H1 (cell line): ENCODE measurements around the gene HOATZ. TPM values are rescaled to one million over a fixed set of nuclear protein-coding genes. Genes with fewer than 3 reads are reported as not detected.

ENCODE experiments used
- CTCF ChIA-PET: fragments of 300-600 bp; sonication (Branson Sonifier 250); formaldehyde crosslinking; loops from one replicate; lab custom pipeline; 2021; ENCODE audit not compliant: partially characterized antibody; lab: Charles Lee
- POLR2A ChIA-PET: fragments of 300-600 bp; sonication (Branson Sonifier 250); formaldehyde crosslinking; loops from one replicate; lab custom pipeline; 2021; ENCODE audit warnings: inconsistent platforms; ENCODE audit not compliant: partially characterized antibody; lab: Charles Lee
- DNase-seq, 2 experiments: peaks; one replicate each; pipeline versions ENCODE4 v3.0.0 to v3.0.0-alpha.2; 2010 to 2022; ENCODE audit warnings: low spot score in 2 of 2, low read depth in 1 of 2, mixed read lengths in 1 of 2
- FAIRE-seq: peaks from 2 replicates; lab custom pipeline; 2011; peaks lifted over from hg19 to GRCh38; lab: Jason Lieb, UNC
- H2AFZ ChIP-seq: 2 replicates; pipeline ENCODE4 v1.8.1; 2012; ENCODE audit warnings: low read length, inconsistent platforms
- H2AK5ac ChIP-seq: 2 replicates; pipeline ENCODE4 v1.6.1; 2013; ENCODE audit warnings: low read depth, low read length
- H2BK120ac ChIP-seq: replicated peaks from 2 replicates; pipeline ENCODE3; 2013; ENCODE audit warnings: low read depth, low read length, inconsistent platforms
- H2BK12ac ChIP-seq: 2 replicates; pipeline ENCODE4 v1.6.1; 2013; ENCODE audit warnings: low read depth, low read length
- H2BK15ac ChIP-seq: 2 replicates; pipeline ENCODE4 v1.6.1; 2013; ENCODE audit warnings: low read length
- H2BK20ac ChIP-seq: 2 replicates; pipeline ENCODE4 v1.6.1; 2013; ENCODE audit warnings: low read length
- H2BK5ac ChIP-seq: 2 replicates; pipeline ENCODE4 v1.6.1; 2013; ENCODE audit warnings: low read depth, low read length
- H3K14ac ChIP-seq: 2 replicates; pipeline ENCODE4 v1.6.1; 2013; ENCODE audit warnings: inconsistent platforms; ENCODE audit not compliant: insufficient read length
- H3K18ac ChIP-seq: 2 replicates; pipeline ENCODE4 v1.6.1; 2013; ENCODE audit warnings: low read length; ENCODE audit errors: extremely low read depth
- H3K23ac ChIP-seq: 2 replicates; pipeline ENCODE4 v1.6.1; 2013; ENCODE audit warnings: inconsistent platforms; ENCODE audit not compliant: insufficient read length
- H3K23me2 ChIP-seq: 2 replicates; pipeline ENCODE4 v1.6.1; 2013; ENCODE audit warnings: low read depth, low read length
- H3K27ac ChIP-seq: 2 replicates; pipeline ENCODE4 v1.6.1; 2011; ENCODE audit warnings: low read depth, low read length, inconsistent platforms
- H3K27me3 ChIP-seq, 4 experiments: replicated peaks in 1 of 4; 1 replicate in 1 of 4; 2 replicates in 3 of 4; pipeline versions ENCODE4 v1.6.1 to v1.8.1; 2011 to 2013; ENCODE audit warnings: low read length in 3 of 4, mild to moderate bottlenecking in 3 of 4, inconsistent platforms in 2 of 4, mixed read lengths in 2 of 4, moderate library complexity in 1 of 4; ENCODE audit not compliant: control insufficient read depth in 3 of 4, insufficient read depth in 3 of 4; ENCODE audit errors: extremely low read depth in 1 of 4
- H3K36me3 ChIP-seq, 4 experiments: 2 replicates each; pipeline versions ENCODE4 v1.6.1 to v1.8.1; 2011 to 2013; ENCODE audit warnings: mild to moderate bottlenecking in 4 of 4, low read length in 3 of 4, moderate library complexity in 2 of 4, control low read depth in 1 of 4, inconsistent platforms in 1 of 4; ENCODE audit not compliant: insufficient read depth in 4 of 4, control insufficient read depth in 2 of 4
- H3K4ac ChIP-seq: replicated peaks from 2 replicates; pipeline ENCODE3; 2013; ENCODE audit warnings: low read length, low read depth, mixed read lengths, inconsistent platforms; ENCODE audit not compliant: insufficient read length
- H3K4me1 ChIP-seq, 4 experiments: replicated peaks in 1 of 4; 1 replicate in 1 of 4; 2 replicates in 3 of 4; pipeline versions ENCODE4 v1.6.1 to v1.8.1; 2011 to 2013; ENCODE audit warnings: low read length in 3 of 4, inconsistent platforms in 2 of 4, mixed read lengths in 1 of 4; ENCODE audit not compliant: insufficient read depth in 4 of 4, control insufficient read depth in 3 of 4
- H3K4me2 ChIP-seq, 2 experiments: 2 replicates each; pipeline versions ENCODE4 v1.6.1 to v1.8.1; 2011 to 2013; ENCODE audit warnings: low read depth in 2 of 2, low read length in 2 of 2, control low read depth in 1 of 2, inconsistent platforms in 1 of 2, mild to moderate bottlenecking in 1 of 2; ENCODE audit not compliant: insufficient read depth in 1 of 2
- H3K4me3 ChIP-seq, 4 experiments: fragments of 200-600, 300-600 bp in 1 of 4; sonication (generic), shearing (Covaris generic), sonication (Bioruptor Twin) in 1 of 4; 2 replicates each; pipeline versions ENCODE4 v1.5.1 to v1.8.1; 2011 to 2016; ENCODE audit warnings: low read length in 4 of 4, low read depth in 3 of 4, control low read depth in 2 of 4, inconsistent platforms in 2 of 4, mild to moderate bottlenecking in 2 of 4, mixed read lengths in 1 of 4, moderate library complexity in 1 of 4; ENCODE audit not compliant: insufficient read depth in 2 of 4; ENCODE audit errors: extremely low read depth in 1 of 4
- H3K56ac ChIP-seq: replicated peaks from 2 replicates; pipeline ENCODE3; 2013; ENCODE audit warnings: low read depth, mild to moderate bottlenecking, mixed read lengths, low read length, inconsistent platforms; ENCODE audit not compliant: insufficient read length
- H3K79me1 ChIP-seq: 2 replicates; pipeline ENCODE4 v1.6.1; 2013; ENCODE audit warnings: low read depth, low read length, control low read depth
- H3K79me2 ChIP-seq, 2 experiments: 2 replicates each; pipeline versions ENCODE4 v1.6.1 to v1.8.1; 2012 to 2013; ENCODE audit warnings: low read length in 2 of 2, mild to moderate bottlenecking in 2 of 2, inconsistent platforms in 1 of 2; ENCODE audit not compliant: insufficient read depth in 2 of 2, control insufficient read depth in 1 of 2
- H3K9ac ChIP-seq, 4 experiments: replicated peaks in 1 of 4; 1 replicate in 1 of 4; 2 replicates in 3 of 4; pipeline versions ENCODE4 v1.6.1 to v1.8.1; 2011 to 2013; ENCODE audit warnings: low read depth in 3 of 4, low read length in 3 of 4, control low read depth in 2 of 4, mild to moderate bottlenecking in 2 of 4, moderate library complexity in 2 of 4, inconsistent platforms in 1 of 4; ENCODE audit errors: extremely low read depth in 1 of 4
- H3K9me3 ChIP-seq, 2 experiments: 2 replicates each; pipeline versions ENCODE4 v1.6.1 to v1.8.1; 2012 to 2013; ENCODE audit warnings: mild to moderate bottlenecking in 2 of 2, moderate library complexity in 2 of 2, control low read depth in 1 of 2, inconsistent platforms in 1 of 2, low read depth in 1 of 2, low read length in 1 of 2, mixed read lengths in 1 of 2; ENCODE audit not compliant: insufficient read depth in 2 of 2
- H4K20me1 ChIP-seq, 2 experiments: replicated peaks in 1 of 2; 2 replicates each; pipeline versions ENCODE3 to v1.8.1; 2011 to 2013; ENCODE audit warnings: inconsistent platforms in 2 of 2, low read length in 2 of 2, mild to moderate bottlenecking in 1 of 2; ENCODE audit not compliant: insufficient read depth in 2 of 2, control insufficient read depth in 1 of 2
- H4K5ac ChIP-seq: 2 replicates; pipeline ENCODE4 v1.6.1; 2013; ENCODE audit warnings: low read length, low read depth, mixed read lengths, inconsistent platforms; ENCODE audit not compliant: insufficient read length
- H4K8ac ChIP-seq: 2 replicates; pipeline ENCODE4 v1.8.0; 2013; ENCODE audit warnings: mild to moderate bottlenecking, moderate library complexity, low read length, inconsistent platforms; ENCODE audit not compliant: insufficient read depth; ENCODE audit errors: extremely low read depth
- H4K91ac ChIP-seq: replicated peaks from 2 replicates; pipeline ENCODE3; 2013; ENCODE audit warnings: low read length, mixed read lengths, inconsistent platforms; ENCODE audit not compliant: insufficient read length
- CTCF ChIP-seq, 3 experiments: IDR thresholded peaks; 1 replicate in 2 of 3; 2 replicates in 1 of 3; pipeline versions ENCODE4 v1.5.1 to v1.6.1; 2011; ENCODE audit warnings: low read length in 3 of 3, mild to moderate bottlenecking in 3 of 3, inconsistent platforms in 2 of 3, low read depth in 1 of 3, moderate library complexity in 1 of 3; ENCODE audit not compliant: insufficient read depth in 1 of 3; ENCODE audit errors: control extremely low read depth in 1 of 3
- EP300 ChIP-seq, 2 experiments: IDR thresholded peaks; 1 replicate in 1 of 2; 2 replicates in 1 of 2; pipeline ENCODE4 v1.6.1; 2011 to 2012; ENCODE audit warnings: low read depth in 2 of 2, low read length in 2 of 2, mild to moderate bottlenecking in 2 of 2, borderline replicate concordance in 1 of 2, inconsistent platforms in 1 of 2, moderate library complexity in 1 of 2
- EZH2 ChIP-seq: fragments of 200-600 bp; sonication (generic); IDR thresholded peaks from 2 replicates; pipeline ENCODE4 v1.7.1; 2012; ENCODE audit warnings: low read depth, mild to moderate bottlenecking, moderate library complexity, low read length, inconsistent platforms; ENCODE audit not compliant: severe bottlenecking
- GABPA ChIP-seq: IDR thresholded peaks from 2 replicates; pipeline ENCODE4 v1.6.1; 2011; ENCODE audit warnings: mild to moderate bottlenecking, low read length, moderate library complexity, borderline replicate concordance; ENCODE audit not compliant: insufficient read depth
- POU5F1 ChIP-seq: IDR thresholded peaks from 2 replicates; pipeline ENCODE4 v1.6.1; 2011; ENCODE audit warnings: low read depth, mild to moderate bottlenecking, low read length, moderate library complexity
- RNF2 ChIP-seq: fragments of 200-900, 300-1000 bp; sonication (generic); IDR thresholded peaks from 2 replicates; pipeline ENCODE4 v1.7.1; 2016; ENCODE audit warnings: borderline replicate concordance, low read depth, mild to moderate bottlenecking, antibody characterized with exemption, low read length; ENCODE audit not compliant: poor library complexity, severe bottlenecking; ENCODE audit errors: missing control alignments
- TAF1 ChIP-seq: IDR thresholded peaks from 2 replicates; pipeline ENCODE4 v1.6.1; 2011; ENCODE audit warnings: mild to moderate bottlenecking, low read depth, low read length
- USF2 ChIP-seq: IDR thresholded peaks from 2 replicates; pipeline ENCODE4 v1.6.1; 2011; ENCODE audit warnings: low read length, improper control_type of control experiment
- ZNF274 ChIP-seq: IDR thresholded peaks from 2 replicates; pipeline ENCODE4 v1.7.0; 2012; ENCODE audit warnings: low read length, borderline replicate concordance; ENCODE audit errors: extremely low read depth
- WGBS, 2 experiments: shearing (Covaris generic) in 1 of 2; methylation state at CpG; one replicate each; pipeline versions ENCODE4 v1.1.6 to v1.1.7; 2013 to 2015; ENCODE audit warnings: low lambda C conversion rate in 2 of 2, mixed read lengths in 2 of 2, inconsistent platforms in 1 of 2, low coverage in 1 of 2, missing lambda C conversion rate in 1 of 2; ENCODE audit not compliant: insufficient replicate concordance in 2 of 2, insufficient coverage in 1 of 2, insufficient read length in 1 of 2; ENCODE audit errors: extremely low coverage in 1 of 2, missing lambda C conversion rate in 1 of 2; 5-methylcytosine and 5-hydroxymethylcytosine counted together
- polyA plus RNA-seq, 7 experiments: library from polyadenylated mRNA; depleted of rRNA in 3 of 7; stranded (reverse) in 5 of 7; unstranded in 2 of 7; fragments of >200 nt in 5 of 7; fragments of 200-250 nt in 2 of 7; gene quantifications; 1 replicate in 5 of 7; 2 replicates in 1 of 7; 4 replicates in 1 of 7; pipeline versions ENCODE4 v1.2.1 to v1.2.3, GENCODE V29; 2011 to 2013; ENCODE audit warnings: missing spikeins in 2 of 7, mixed read lengths in 2 of 7
- total RNA-seq: library from RNA; stranded (reverse); fragmentation: NEBNext Ultra II Directional; extraction: Animal tissue kit (Norgen Biotek cat#: 25700); gene quantifications from 2 replicates; pipeline ENCODE4 v1.2.1, GENCODE V29; 2021

Gene HOATZ
- total and polyA plus RNA-seq, 2 of the 8 experiments (the other 6 are each of a cell fraction or from before 2014, with no cell fraction given), result not detected

GRCh38 chr11:111520560-111520959, 6.0 kb downstream of the HOATZ start:
- no peak overlapping the region for H2AK5ac ChIP-seq
- no peak overlapping the region for H3K56ac ChIP-seq
- H3K4me2 ChIP-seq, result no peak overlapping the region
- H4K5ac ChIP-seq, result no peak overlapping the region
- DNase-seq, result no peak
- no peak overlapping the region for H3K4ac ChIP-seq
- no peak overlapping the region for H3K27ac ChIP-seq
- no peak overlapping the region for H2BK15ac ChIP-seq
- H3K79me2 ChIP-seq, result no peaks in the 10 kb centered on the region
- H2BK120ac ChIP-seq, result no peak overlapping the region
- H3K9ac ChIP-seq, result no peak overlapping the region
- H3K23ac ChIP-seq, result no peak overlapping the region
- no peak overlapping the region for H3K4me3 ChIP-seq
- no peaks in the 10 kb centered on the region for H4K20me1 ChIP-seq
- no peak overlapping the region for H3K18ac ChIP-seq
- WGBS, 2 experiments, result 95% methylated on average over 2 of the region's 2 CpGs; no CpG with 5 or more reads in 1 of the 2 experiments
- H3K36me3 ChIP-seq, result no peaks in the 10 kb centered on the region
- ChIA-PET CTCF (interaction anchor here (0.6 to 1.1 kb wide), 2 partner anchors 84 to 511 kb away, joined by 3 to 5 read pairs; no protein-coding TSS in a partner anchor), POLR2A (no interaction called here)
- no peak overlapping the region for H2BK5ac ChIP-seq
- H3K9me3 ChIP-seq, result no peaks in the 10 kb centered on the region
- FAIRE-seq, result no peak
- peaks cover 0 to 3% (median 0%) of the 10 kb centered on the region in 4 experiments; a peak in 1 of 7 replicates for H3K27me3 ChIP-seq
- no peak overlapping the region for H3K14ac ChIP-seq
- no peak overlapping the region for H4K8ac ChIP-seq
- no peaks in the 10 kb centered on the region for H3K79me1 ChIP-seq
- no peaks in the 10 kb centered on the region for H3K23me2 ChIP-seq
- no peak overlapping the region for H2AFZ ChIP-seq
- H2BK12ac ChIP-seq, result no peak overlapping the region
- no peak overlapping the region for H4K91ac ChIP-seq
- H3K4me1 ChIP-seq, result no peaks in the 10 kb centered on the region
- no peak overlapping the region for H2BK20ac ChIP-seq
- TF ChIP-seq GABPA (no peak), USF2 (no peak), CTCF (IDR thresholded peaks at IDR 0.05; ENCODE audit: control extremely low read depth in 1 of 3, insufficient read depth in 1 of 3, low read depth in 1 of 3, low read length in 3 of 3) (no peak), ZNF274 (no peak), EP300 (IDR thresholded peaks at IDR 0.05; ENCODE audit: borderline replicate concordance in 1 of 2, low read depth in 2 of 2, low read length in 2 of 2) (no peak), RNF2 (no peak), TAF1 (no peak), EZH2 (no peak), POU5F1 (no peak)
